NCI-H146 (cell line): ENCODE measurements around the gene MRPS6.

ENCODE experiments used
- DNase-seq: peaks from one replicate; lab custom pipeline; 2025; lab: John Stamatoyannopoulos, UW

Gene MRPS6

DNA sequence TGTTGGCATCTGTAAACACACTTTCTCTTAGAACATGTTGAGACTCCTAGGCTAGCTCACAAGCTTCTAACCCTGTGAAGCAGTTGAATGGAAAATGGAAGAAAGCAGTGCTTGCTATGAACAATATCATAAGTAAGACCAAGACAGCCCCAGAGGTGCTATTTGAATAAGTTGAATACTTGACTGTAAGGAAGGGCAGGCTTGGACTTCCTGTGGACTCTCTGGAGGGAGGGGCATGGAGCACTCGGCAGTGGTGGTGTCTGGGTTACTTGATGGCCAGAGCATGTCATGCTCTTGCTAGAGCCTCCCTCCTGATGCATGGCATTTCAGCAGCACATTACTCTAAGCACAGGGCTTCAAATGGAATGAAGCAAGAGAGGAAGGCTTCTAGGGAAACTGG, 60.0 kb downstream of the MRPS6 start:
- DNase-seq: no peak

DNA sequence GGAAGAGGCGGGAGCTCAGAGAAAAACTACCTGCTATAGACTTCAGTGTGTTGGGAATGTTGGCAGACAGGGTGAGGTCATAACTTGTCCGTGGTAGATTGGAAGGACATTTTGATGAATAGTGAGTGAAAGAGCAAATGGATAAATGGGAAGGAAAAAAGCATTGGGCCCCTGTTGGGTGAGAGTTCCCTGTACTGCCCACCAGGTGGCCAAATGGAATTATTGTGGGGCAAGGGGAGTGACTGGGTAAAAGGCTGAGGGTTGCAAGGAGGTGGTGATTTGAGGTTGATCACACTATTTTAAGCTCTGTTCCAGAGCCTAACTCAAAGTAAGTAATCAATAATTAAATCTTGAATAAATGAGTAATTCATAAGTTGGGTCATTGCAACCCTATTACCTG, 60.4 kb downstream of the MRPS6 start:
- DNase-seq: no peak

DNA sequence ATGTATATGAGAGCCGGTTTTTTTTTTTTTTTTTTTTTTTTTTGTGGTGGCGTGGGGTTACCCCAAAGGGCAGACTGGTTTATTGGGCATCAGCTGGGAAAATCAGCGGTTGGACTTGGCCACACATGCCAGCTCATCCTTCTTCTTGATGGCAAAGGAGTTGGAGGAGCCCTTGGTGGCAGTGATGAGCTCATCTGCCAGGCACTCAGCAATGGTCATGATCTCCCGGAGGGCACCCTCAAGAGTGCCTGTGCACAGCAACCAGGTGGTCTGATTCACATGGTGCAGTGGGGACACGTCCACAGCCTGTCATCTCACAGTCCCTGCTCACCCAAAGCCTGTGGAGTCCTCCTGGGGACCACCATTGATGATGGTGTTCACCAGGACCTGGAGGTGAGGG, 62.0 kb downstream of the MRPS6 start:
- DNase-seq: no peak

DNA sequence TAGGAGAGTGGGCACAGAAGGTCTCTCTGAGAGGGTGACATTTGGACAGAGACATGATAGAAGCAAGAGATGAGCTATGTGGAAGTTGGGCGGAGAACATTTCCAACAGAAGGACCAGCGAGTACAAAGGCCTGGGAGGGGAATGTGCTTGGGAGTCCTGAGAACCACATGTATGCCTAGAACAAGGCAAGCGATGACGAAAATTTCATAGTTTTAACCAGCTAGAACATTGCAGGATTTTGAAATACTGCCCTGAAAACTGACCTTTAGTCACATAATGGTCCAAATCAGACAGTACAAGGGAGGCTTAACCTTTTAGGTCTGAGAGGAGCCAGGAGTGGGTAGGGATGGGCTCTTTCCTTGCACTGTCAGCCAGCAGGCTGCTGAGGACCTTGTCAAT, 68.0 kb downstream of the MRPS6 start:
- no peak for DNase-seq

DNA sequence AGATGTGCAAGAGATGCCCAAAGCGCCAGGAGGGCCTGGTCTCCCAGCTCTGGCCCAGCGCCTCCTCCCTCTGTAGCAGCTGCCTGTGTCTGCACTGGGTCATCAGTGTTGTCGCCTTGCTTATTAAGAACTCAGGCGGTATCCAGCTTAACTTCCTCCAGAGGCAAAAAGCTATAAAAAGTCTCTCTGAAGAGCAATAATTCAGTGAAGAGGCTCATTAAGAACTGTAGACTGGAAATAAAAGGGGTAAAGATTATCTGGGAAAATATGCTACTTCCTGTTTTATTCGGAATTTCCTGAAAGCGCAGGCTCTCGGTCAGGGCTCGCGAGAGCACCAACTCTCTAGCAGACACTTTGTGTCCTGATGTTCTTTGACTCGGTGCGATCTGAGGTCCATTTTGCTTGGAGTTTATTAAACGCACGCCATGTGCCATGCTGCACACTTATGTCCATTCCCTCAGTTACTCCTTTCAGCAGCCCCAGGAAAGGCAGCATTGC, 70.4 kb downstream of the MRPS6 start:
- no peak for DNase-seq

DNA sequence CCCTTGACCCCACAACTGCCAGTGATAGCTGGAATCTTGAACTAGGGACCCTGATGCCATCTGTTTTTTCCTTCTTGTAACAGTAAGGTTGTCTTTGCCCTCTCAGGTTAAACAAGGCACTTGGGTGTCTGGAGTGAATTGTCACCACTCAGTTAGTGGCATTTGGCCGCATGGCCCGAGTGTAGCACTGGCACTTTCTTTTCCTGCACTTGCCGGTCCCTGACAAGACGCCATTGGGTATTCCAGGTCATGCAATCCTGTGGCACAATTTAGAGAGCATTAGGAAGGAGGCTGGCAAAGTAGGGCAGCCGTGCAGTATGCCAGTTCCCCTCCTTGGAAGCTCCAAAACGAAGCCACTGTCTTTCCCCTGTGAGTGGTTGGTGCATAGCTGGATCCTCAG, 70.8 kb downstream of the MRPS6 start:
- DNase-seq: no peak

DNA sequence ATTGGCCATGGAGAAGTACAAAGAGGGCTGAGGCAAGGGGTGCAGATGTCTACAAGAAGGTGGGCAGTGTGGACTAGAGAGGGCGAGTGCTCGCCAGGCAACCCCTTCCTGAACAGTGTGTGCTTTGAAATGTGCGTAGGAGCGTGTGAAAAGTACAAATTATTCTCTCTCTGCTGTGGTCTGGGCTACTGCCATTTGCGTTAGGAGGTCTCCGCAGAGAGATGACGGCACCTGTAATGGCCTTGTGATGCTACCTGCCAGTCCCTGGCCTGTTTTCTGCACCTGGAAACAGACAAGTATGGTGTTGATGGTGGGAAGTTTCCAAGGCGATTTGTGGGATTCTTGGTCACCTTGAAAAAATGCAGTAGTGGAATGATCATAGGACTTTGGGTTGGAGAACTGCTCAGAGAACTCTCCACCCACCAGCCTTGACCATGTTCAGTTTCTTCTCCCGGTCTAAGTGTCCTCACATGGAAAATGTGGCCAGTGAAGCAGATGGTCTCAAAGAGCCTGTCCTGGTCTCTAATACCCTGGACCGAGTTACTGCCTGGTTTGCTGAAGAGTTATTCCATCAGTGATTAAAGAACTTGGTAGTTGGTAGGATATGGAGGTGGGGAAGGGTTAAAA, 74.5 kb downstream of the MRPS6 start:
- DNase-seq: no peak

DNA sequence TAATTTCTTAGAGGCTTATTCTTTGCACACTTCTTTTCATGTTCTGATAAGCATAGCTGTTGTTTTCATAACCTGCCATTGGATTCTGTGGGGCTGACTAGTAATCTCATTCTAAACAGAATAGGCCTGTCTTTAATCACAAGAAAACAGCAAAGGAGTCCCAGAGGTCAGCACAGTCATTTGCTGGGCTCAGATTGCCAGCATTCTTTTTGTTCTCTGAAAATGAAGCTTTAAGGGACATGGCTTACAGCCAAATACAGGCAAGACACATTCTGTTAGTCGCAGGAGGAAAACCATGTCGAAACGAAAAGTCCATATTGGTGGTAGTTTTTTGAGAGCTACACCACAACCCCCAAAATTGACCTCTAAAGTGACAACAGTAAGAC, 75.0 kb downstream of the MRPS6 start:
- no peak for DNase-seq

DNA sequence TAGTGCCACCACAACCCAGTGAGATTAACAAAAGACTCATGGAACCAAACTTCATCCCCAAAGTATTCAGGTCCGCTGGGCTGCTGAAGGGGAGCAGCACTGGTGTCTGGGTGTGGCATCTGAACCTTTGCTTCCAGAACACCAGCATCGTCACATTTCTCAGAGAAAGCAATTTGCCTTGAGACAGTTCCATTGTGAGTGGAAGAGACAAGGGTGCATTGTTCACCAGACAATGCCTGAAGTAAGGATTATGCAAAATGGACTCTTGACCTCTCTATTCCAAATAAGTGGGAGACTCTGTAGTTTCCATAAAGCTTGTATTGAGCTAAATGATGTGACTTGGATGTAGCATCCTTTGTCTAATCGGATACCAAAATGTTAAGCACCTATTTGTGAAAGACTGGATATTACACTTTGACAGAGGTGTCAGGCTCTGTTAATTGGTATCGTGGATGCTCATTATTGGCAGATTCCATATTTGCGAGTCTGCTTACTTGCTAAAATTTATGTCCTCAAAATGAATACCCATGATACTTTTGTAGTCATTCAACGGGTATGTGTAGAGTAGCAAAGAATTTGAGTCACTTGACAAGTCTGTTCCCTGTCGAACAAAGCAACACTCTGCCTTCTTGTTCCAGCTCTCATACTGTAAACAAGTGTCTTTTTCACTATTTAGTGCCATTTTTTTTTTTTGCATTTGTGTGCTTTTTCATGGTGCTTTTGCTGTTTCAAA, 75.6 kb downstream of the MRPS6 start:
- no peak for DNase-seq

DNA sequence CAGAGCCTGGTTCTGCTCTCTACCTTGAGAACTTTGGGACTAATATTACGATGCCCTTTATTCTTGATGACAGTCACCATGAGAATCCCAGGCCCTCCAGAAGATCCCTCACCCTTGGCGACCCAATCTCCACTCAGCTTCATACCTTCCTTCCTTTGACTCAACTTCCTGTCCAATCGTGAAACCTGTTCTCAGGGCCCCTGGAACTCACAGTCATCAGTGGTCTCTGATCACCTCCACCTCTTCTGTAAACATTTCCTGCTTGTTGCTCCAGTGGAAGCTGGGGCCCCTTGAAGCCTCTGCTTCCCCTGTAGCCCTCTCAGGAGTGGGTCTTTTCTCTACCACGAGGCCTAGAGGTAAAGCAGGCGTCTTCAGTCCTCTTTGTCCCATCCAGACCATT, 79.1 kb downstream of the MRPS6 start:
- no peak for DNase-seq

DNA sequence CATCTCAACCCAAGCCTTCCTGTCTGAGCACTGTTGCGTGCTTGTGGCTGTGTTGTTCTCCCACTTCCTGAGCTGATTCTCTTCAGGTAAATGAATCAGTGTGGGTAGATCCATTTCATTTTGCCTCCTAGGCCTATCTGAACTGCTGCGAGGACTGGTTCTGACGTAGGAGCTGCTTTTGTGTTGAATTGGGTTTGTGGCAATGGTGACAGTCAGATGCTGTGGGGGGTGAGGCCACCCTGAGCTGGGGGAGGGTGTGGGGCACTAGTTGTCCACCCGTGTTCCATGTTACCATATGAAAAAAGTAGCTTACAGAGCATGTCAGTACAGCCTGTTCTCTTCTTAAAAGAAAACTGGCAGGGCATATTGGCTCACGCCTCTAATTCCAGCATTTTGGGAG, 81.5 kb downstream of the MRPS6 start:
- no peak for DNase-seq

DNA sequence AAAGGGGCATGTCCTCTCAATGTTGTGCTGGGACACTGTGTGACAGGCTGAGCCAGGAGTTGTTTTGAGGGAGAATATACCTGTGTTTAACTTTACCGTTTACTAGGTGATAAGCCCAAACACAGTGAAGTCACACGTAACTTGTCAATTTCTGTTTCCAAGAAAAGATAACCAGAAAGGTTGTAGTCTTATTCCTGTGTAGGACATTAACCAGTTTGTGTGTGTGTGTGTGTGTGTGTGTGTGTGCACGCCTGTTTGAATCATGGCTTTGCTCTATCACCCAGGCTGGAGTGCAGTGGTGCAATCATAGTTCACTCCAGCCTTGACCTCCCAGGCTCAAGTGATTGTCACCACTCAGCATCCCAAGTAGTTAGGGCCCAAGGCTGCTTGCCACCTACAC, 83.6 kb downstream of the MRPS6 start:
- no peak for DNase-seq

DNA sequence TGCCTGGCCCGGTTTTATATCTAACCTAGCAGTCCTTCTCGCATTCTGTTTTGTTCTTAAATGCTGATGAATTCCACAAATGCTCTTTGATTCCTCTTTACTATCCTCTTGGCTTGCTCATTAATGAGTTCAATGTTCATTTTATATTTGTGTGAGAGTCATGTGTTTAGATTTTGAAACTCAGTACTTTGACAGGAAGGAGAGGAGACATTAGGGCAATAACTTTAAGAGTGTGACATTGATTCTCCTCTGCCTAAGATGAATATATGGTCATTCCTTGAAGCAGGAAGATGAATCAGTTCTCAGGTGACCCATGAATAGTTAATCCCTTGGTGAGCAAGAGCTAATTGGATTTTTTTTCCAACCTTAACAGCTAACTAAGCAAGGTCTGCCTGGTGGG, 84.1 kb downstream of the MRPS6 start:
- DNase-seq: no peak

DNA sequence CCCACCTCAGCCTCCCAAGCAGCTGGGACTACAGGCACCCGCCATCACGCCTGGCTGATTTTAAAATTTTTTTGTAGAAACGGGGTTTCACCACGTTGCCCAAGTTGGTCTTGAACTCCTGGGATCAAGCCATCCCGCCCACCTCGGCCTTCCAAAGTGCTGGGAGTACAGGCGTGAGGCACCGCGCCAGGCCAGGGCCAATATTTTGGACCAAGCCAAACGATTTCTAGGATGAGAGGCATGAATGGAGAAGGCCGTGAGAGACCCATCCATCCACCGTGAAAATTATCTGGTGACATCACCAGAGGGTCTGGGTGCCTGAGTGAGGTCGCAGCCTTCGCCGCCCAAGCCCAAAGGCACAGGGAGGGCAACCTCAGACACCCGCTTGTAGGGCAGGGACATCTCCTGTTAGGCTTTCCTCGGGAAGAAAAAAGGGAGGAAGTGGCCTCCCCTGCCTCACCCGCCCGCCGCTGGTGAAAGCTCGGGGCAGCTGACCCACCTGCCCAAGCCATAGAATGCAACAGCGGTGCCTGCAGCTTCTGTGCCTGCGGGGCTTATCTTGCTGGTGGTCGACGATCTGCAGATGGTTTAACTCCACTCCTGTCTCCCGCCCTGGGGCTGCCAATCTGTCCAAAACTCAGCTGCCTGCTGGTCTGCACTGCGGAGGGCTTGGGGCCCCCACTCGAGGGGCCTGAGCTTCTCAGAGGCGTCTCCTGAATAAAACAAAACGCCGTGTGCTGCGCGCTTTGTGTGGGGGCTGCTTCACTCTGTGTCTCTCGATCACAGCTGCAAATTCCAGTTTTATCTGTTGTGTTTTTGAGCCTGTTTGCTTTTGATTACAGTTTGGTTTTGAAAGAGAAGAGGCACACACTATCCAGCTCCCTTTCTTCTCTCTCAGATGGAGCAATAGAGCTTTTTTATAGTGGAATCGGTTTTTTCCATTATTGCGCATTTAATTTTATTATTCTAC, 85.8 kb downstream of the MRPS6 start:
- no peak for DNase-seq

DNA sequence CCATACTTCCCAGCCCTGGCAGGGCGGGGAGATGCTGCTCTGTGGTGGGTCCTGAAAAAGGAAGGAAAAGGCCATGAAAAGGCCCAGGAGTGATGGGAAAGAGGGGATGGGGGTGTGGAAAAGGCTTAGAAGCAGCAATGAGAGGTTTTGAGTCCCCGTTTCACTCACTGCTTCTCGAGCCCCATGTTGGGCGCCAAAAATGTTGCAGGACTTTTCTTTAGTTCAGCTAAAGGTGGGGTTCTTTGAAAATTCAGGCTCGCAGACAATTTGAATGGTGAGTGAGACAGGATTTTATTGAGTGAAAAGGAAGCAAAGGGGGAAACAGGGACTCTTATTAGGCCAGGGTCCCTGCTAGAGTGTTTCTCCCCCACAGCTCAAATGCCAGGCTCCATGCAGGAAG, 93.1 kb downstream of the MRPS6 start:
- DNase-seq: no peak

DNA sequence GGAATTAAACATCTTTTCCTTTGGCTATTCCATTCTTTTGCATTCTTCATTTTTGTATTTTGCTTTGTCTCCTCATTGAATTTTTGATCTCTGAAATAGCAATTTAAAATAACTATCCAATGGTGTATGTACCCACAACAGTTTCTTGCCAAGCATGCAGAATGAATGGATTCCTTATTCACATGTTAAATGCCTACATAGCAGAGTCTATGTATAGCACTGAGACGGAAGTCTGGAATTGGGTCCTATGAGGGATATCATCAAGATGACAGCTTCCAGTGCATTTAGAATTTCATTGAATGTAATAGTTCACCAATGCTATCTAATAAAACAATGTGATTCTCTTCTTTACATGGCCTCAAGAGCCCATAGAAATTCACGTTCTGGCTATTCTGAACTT, 97.5 kb downstream of the MRPS6 start:
- no peak for DNase-seq

DNA sequence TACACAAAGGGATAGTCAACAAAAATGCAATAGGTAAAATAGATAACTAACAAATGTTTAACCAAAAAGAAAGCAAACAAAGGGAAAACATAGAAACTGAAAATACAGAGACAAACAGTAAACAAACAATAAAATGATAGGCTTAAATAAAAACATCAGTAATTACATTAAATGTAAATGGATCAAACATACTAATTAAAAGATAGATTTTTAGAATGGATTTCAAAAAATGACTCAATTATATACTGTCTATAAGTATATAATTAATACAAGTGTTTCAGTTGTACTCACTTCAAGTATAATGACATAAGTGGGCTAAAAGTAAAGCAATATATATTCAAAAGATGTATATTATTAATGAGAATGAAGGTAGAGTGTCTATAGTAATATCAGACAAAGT, 101.1 kb downstream of the MRPS6 start:
- no peak for DNase-seq

DNA sequence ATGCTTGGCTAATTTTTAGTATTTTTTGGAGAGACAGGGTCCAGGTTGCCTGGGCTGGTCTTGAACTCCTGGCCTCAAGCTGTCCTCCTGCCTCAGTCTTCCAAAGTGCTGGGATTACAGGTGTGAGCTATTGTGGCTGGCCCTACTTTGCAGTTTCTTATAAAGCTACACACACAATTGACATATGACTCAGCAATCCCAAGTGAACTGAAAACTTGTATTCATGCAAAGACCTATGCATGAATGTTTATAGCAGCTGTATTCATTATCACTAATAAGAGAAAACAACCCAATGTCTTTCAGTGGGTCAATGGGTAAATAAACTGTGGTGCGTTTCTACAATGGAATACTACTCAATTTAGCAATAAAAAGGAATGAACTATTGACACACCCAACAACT, 103.1 kb downstream of the MRPS6 start:
- DNase-seq: no peak

DNA sequence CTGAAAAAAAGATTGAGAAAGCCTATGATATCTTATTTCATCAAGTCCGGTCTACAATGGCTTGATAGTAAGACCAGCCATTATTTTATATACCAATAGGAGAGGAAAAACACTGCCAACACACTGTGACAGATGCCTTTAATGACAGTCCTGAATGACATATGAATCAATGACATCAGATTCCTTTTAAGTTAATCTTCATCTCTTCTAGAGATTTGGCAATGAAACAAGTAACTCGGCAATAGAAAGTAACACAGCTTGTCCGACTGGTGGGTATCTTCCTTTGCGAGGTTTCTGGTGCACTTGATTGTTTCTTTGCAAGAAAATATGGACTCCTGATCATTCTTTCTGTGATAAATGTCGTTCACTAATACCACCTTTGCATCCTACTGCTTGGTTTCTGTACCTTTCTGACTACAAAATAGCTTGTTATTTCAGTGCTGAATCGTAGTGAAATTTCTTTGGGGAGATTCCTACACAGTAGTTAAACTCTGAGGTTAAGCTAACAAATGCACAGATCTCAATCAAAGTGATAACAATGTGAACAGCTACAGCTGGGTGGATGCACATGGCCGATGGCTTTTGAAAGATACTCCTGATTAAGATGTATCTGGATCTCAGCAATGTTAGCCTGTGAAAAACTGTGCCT, 104.7 kb downstream of the MRPS6 start:
- DNase-seq: no peak

DNA sequence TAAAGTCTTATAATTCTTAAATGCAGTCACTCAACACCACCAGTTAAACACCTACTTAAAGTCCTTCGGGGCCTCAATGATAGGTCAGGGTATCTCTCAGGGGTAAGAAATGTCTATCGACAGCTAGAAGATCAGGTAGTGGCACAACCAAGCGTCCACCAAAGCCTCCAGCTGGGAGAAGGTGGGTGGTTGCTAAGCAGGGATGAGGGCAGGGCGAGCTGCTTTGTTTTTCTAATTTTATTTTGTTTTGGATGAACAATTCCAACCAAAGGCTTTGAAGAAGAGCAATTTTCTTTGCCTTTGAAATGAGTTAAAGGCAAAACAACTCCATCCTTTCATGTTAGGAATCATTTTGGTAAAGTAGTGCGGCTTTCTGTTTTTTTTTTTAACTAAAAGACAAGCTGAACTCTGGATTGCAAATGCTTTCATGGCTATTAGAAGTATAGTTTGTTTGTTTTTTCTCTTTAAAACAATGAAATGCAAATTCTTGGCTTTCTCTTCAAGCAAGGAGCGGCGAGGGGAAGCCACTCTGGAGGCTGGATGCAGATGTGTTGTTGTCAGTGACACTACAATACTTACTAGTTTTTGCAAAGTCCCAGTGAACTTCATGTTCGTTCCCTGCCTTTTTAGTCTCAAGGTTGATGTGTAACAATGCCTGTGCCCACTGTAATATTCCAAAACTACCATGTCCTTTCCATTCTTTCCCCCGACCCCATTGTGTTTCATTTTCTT, 106.0 kb downstream of the MRPS6 start:
- no peak for DNase-seq

DNA sequence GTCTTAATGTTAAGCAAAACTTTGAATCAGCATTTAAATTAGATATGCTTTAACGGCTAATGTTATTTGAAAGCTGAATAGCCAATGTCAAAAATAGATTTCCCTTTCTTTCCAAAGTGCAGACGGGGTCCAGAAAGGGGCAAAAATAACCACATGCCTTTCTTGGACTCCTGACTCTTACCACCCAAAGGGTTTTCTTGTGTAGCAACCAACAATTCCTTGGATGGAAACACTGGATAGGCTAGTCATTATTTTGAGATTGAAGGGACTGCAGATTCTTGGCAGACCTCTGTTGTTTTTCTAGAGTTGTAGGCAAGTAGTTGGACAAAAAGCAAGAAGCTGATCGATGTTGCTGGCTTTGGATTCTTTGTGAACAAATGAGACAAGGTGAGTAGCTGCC, 107.0 kb downstream of the MRPS6 start:
- no peak for DNase-seq
